Endothelial cell (in vitro differentiated cells): ENCODE results near the gene SCARB2. TPM values are rescaled to one million over a fixed set of nuclear protein-coding genes. Genes with fewer than 3 reads are reported as not detected.

Source experiments
- DNase-seq: peaks from one replicate; pipeline ENCODE4 v3.0.0; 2021; ENCODE audit warnings: low spot score
- H3K27ac Mint-ChIP-seq: one replicate; pipeline ENCODE4 v1.8.0; 2021; ENCODE audit warnings: mixed read lengths, inconsistent platforms; ENCODE audit not compliant: unreplicated experiment
- H3K27me3 Mint-ChIP-seq: one replicate; pipeline ENCODE4 v1.8.0; 2021; ENCODE audit warnings: mild to moderate bottlenecking, moderate library complexity, mixed read lengths, inconsistent platforms; ENCODE audit not compliant: unreplicated experiment
- H3K36me3 Mint-ChIP-seq: one replicate; pipeline ENCODE4 v1.8.0; 2021; ENCODE audit warnings: mild to moderate bottlenecking, low read depth, mixed read lengths, inconsistent platforms; ENCODE audit not compliant: unreplicated experiment
- H3K4me1 Mint-ChIP-seq: one replicate; pipeline ENCODE4 v1.8.0; 2021; ENCODE audit warnings: mild to moderate bottlenecking, mixed read lengths, inconsistent platforms; ENCODE audit not compliant: unreplicated experiment
- H3K4me3 Mint-ChIP-seq: one replicate; pipeline ENCODE4 v1.8.0; 2021; ENCODE audit warnings: mild to moderate bottlenecking, mixed read lengths, inconsistent platforms; ENCODE audit not compliant: unreplicated experiment
- H3K9me3 Mint-ChIP-seq: one replicate; pipeline ENCODE4 v1.8.0; 2021; ENCODE audit warnings: mixed read lengths, inconsistent platforms; ENCODE audit not compliant: unreplicated experiment
- CTCF ChIP-seq: fragments of 200-600 bp; sonication (generic); IDR thresholded peaks from one replicate; pipeline ENCODE4 v1.5.0; 2021; ENCODE audit warnings: antibody characterized with exemption; ENCODE audit not compliant: unreplicated experiment
- total RNA-seq: library from RNA; stranded (reverse); fragmentation: NEBNext Ultra II Directional; extraction: Animal tissue kit (Norgen Biotek cat#: 25700); gene quantifications from one replicate; pipeline ENCODE4 v1.2.1, GENCODE V29; 2021; ENCODE audit not compliant: unreplicated experiment

Gene SCARB2
- total RNA-seq, 1 donor from 2014 or later, result 181 TPM

DNA sequence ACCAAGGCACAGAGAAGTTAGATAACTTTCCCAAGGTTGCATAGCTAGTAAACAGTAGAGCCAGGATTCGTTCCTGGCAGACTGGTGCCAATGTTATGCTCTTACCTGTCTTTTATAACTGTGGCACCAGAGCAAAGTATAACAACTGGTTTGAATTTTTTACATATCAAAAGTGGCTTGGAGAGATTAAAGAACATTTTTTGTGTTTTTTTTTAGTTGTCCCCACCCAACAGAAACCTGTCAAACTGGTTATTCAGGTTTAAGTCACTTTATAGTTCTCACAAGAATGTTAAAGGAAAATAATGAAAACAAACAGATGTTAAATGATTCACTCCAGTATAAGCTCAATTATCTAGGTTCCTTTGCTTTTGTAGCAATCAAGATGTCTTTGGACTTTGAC is 22.3 kb upstream of the SCARB2 start:
- H3K36me3 Mint-ChIP-seq, result peaks cover 3% of the 10 kb centered on the region

GRCh38 chr4:76235407-76235806 is 21.8 kb upstream of the SCARB2 start:
- Mint-ChIP-seq H3K9me3 (no peaks in the 10 kb centered on the region), H3K4me3 (no peak overlapping the region), H3K4me1 (peaks cover 9% of the 10 kb centered on the region), H3K36me3 (peaks cover 3% of the 10 kb centered on the region), H3K27ac (no peak overlapping the region), H3K27me3 (no peaks in the 10 kb centered on the region)
- no peak for DNase-seq
- TF ChIP-seq CTCF, result no peak

More for the DNA sequence above, 22.3 kb upstream of the SCARB2 start:
- no peak overlapping the region for H3K27ac Mint-ChIP-seq
- H3K27me3 Mint-ChIP-seq, result no peaks in the 10 kb centered on the region
- no peak overlapping the region for H3K4me3 Mint-ChIP-seq
- TF ChIP-seq CTCF, result no peak
- no peaks in the 10 kb centered on the region for H3K9me3 Mint-ChIP-seq
- H3K4me1 Mint-ChIP-seq, result peaks cover 9% of the 10 kb centered on the region
- no peak for DNase-seq

GRCh38 chr4:76234679-76235044 is 21.0 kb upstream of the SCARB2 start:
- no peak for DNase-seq
- no peak overlapping the region for H3K4me3 Mint-ChIP-seq
- H3K27me3 Mint-ChIP-seq, result no peaks in the 10 kb centered on the region
- TF ChIP-seq CTCF, result no peak
- H3K27ac Mint-ChIP-seq, result peak overlapping the region; percentile 80
- no peaks in the 10 kb centered on the region for H3K9me3 Mint-ChIP-seq
- peaks cover 9% of the 10 kb centered on the region for H3K4me1 Mint-ChIP-seq
- H3K36me3 Mint-ChIP-seq, result peaks cover 5% of the 10 kb centered on the region

- Mint-ChIP-seq H3K9me3 (no peaks in the 10 kb centered on the region), H3K4me3 (peak overlapping the region; percentile 87), H3K4me1 (peaks cover 9% of the 10 kb centered on the region), H3K27me3 (no peaks in the 10 kb centered on the region), H3K36me3 (peaks cover 10% of the 10 kb centered on the region), H3K27ac (peak overlapping the region; percentile 80)
- DNase-seq, result peak; percentile 30
- no peak for TF ChIP-seq CTCF
These were observed 20.5 kb upstream of the SCARB2 start for GRCh38 chr4:76233967-76234678.

- Mint-ChIP-seq H3K4me1 (peaks cover 9% of the 10 kb centered on the region), H3K27me3 (no peaks in the 10 kb centered on the region), H3K27ac (peak overlapping the region; percentile 80), H3K36me3 (peaks cover 14% of the 10 kb centered on the region), H3K9me3 (no peaks in the 10 kb centered on the region), H3K4me3 (peak overlapping the region; percentile 87)
- no peak for DNase-seq
- no peak for TF ChIP-seq CTCF
These were observed 19.9 kb upstream of the SCARB2 start for GRCh38 chr4:76233529-76233928.
